ENCODE measurements around the gene CDC42.

DNA sequence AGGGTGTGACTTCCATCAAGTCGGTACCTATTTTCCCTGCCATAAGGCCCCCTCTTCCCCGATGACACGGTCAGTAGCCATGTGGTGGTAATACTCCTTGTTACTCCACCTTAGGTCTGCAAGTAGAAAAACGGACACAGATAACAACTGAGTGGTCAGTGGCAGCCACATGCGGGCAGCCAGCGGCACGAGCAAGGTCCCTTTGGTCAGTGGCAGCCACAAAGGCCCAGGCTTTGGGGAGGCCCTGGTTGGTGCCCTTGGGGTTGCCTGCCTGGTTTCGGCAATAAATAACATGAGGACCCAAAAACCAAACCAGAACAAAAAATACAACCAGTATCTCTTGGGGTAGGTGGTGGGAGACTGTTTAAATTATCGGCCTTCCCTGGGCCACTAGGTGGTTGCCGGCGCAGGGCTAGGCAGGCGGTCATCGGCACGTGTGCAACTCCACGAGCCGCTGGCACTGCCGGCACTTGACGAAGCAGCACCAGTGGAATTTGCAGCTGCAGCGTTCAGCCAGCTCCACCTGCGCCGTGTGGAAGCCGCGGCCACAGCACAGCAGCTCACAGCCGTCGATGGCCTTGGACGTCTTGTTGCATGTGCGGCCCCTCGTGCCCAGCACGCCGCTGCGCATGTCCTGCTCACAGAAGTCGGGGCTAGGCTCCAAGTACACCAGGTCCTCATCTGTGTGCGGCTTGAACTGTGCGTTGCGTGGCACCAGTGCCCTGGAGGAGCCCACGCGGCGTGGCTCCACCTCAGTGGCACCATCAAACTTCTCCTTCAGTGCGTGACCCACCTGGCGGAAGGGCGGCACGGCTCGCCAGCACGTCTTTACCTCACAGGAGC, 67.3 kb downstream of the CDC42 start:
- TF ChIP-seq JUND (IDR thresholded peaks at IDR 0.05) = no peak
- TF ChIP-seq POLR2AphosphoS5 (IDR thresholded peaks at IDR 0.05; ENCODE audit: low read depth, low read length) = no peak
- TF ChIP-seq CTCF (IDR thresholded peaks at IDR 0.05 in 2 of 3, conservative IDR thresholded peaks at IDR 0.05 in 1 of 3; ENCODE audit: borderline replicate concordance in 1 of 3, insufficient read depth in 1 of 3, low read depth in 2 of 3, low read length in 2 of 3) = no peak
- TF ChIP-seq, protein P1, sequence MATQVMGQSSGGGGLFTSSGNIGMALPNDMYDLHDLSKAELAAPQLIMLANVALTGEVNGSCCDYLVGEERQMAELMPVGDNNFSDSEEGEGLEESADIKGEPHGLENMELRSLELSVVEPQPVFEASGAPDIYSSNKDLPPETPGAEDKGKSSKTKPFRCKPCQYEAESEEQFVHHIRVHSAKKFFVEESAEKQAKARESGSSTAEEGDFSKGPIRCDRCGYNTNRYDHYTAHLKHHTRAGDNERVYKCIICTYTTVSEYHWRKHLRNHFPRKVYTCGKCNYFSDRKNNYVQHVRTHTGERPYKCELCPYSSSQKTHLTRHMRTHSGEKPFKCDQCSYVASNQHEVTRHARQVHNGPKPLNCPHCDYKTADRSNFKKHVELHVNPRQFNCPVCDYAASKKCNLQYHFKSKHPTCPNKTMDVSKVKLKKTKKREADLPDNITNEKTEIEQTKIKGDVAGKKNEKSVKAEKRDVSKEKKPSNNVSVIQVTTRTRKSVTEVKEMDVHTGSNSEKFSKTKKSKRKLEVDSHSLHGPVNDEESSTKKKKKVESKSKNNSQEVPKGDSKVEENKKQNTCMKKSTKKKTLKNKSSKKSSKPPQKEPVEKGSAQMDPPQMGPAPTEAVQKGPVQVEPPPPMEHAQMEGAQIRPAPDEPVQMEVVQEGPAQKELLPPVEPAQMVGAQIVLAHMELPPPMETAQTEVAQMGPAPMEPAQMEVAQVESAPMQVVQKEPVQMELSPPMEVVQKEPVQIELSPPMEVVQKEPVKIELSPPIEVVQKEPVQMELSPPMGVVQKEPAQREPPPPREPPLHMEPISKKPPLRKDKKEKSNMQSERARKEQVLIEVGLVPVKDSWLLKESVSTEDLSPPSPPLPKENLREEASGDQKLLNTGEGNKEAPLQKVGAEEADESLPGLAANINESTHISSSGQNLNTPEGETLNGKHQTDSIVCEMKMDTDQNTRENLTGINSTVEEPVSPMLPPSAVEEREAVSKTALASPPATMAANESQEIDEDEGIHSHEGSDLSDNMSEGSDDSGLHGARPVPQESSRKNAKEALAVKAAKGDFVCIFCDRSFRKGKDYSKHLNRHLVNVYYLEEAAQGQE (IDR thresholded peaks at IDR 0.05; ENCODE audit: low read depth) = no peak
